Measurements from ENCODE around the gene CD55.
A peak's percentile ranks its signal among the peaks of the same experiment; 100 is the strongest.
"Not testable (repeated sequence)": the region's sequence is repeated elsewhere in the genome, so short reads cannot be mapped to it uniquely, and the experiment has no call there.

The CD55 gene

GRCh38 chr1:207316622-207317391, 4.7 kb upstream of the CD55 start:
- no peaks in the 10 kb centered on the region for H3K27me3 ChIP-seq (ENCODE audit: control insufficient read depth, insufficient read depth, low read length, poor library complexity, severe bottlenecking)
- no peaks in the 10 kb centered on the region for H3K9me3 ChIP-seq (ENCODE audit: control insufficient read depth, low read length)
- H3K4me3 ChIP-seq (ENCODE audit: insufficient read depth, low read depth, low read length) = no peak overlapping the region
- H3K36me3 ChIP-seq (ENCODE audit: control insufficient read depth, insufficient read depth, low read length) = no peaks in the 10 kb centered on the region
- no peaks in the 10 kb centered on the region for H3K4me1 ChIP-seq (ENCODE audit: control insufficient read depth, insufficient read depth, low read length)
- H3K27ac ChIP-seq (ENCODE audit: insufficient read depth, low read depth, low read length, poor library complexity, severe bottlenecking) = no peak overlapping the region
- WGBS, 2 experiments = 85 to 86% methylated on average over 5 of the region's 6 CpGs

DNA sequence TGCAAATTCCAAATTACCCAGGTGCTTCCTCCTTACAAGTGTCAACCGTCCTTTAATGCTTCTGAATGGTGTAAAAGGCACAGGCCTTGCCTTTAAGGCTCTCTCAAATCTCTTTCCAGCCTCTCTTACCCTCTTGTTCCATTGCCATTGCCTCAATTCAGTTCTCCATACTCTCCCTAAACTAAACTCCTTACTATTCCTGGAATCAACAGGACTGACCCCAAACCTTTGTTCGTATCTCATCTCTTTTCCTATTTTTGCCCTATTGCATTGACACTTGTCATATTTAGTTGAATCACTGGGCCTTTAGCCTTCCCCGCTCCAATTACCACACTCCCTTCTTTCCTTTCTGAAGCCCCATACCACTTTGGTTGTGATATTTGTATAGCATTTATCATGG, 3.9 kb upstream of the CD55 start:
- Histone ChIP-seq H3K9me3 (ENCODE audit: control insufficient read depth, low read length) (no peaks in the 10 kb centered on the region), H3K36me3 (ENCODE audit: control insufficient read depth, insufficient read depth, low read length) (no peaks in the 10 kb centered on the region), H3K27me3 (ENCODE audit: control insufficient read depth, insufficient read depth, low read length, poor library complexity, severe bottlenecking) (peaks cover 6% of the 10 kb centered on the region), H3K27ac (ENCODE audit: insufficient read depth, low read depth, low read length, poor library complexity, severe bottlenecking) (no peak overlapping the region), H3K4me3 (ENCODE audit: insufficient read depth, low read depth, low read length) (no peak overlapping the region), H3K4me1 (ENCODE audit: control insufficient read depth, insufficient read depth, low read length) (peaks cover 6% of the 10 kb centered on the region)
- WGBS, 2 experiments = 88 to 94% methylated on average over 2 to 3 of the region's 3 CpGs

- Histone ChIP-seq H3K4me3 (ENCODE audit: insufficient read depth, low read depth, low read length) (no peak overlapping the region), H3K9me3 (ENCODE audit: control insufficient read depth, low read length) (no peaks in the 10 kb centered on the region), H3K27ac (ENCODE audit: insufficient read depth, low read depth, low read length, poor library complexity, severe bottlenecking) (no peak overlapping the region), H3K27me3 (ENCODE audit: control insufficient read depth, insufficient read depth, low read length, poor library complexity, severe bottlenecking) (peaks cover 6% of the 10 kb centered on the region), H3K36me3 (ENCODE audit: control insufficient read depth, insufficient read depth, low read length) (no peaks in the 10 kb centered on the region), H3K4me1 (ENCODE audit: control insufficient read depth, insufficient read depth, low read length) (peaks cover 8% of the 10 kb centered on the region)
- 95 to 97% methylated on average over 2 to 3 of the region's 3 CpGs for WGBS, 2 experiments
Measured at GRCh38 chr1:207318072-207318619, 3.3 kb upstream of the CD55 start.

DNA sequence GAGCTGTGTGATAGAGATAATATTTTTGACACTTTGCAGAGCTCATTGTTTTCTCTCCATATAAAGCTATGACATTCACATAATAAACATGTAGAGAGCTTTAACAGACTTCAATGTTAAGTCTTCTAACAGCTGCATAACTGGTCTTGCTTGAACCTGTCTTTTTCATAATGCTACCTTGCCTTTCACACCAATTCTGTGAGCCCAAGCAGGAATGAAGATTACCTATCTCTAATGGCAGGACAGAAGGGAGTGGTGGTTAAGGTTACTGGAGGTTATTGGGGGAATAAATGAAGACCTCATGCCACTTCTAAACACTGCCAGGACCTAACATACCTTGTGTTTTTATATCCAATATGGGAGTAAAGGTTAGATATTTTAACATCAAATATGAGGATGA, 2.3 kb upstream of the CD55 start:
- peaks cover 6% of the 10 kb centered on the region for H3K27me3 ChIP-seq (ENCODE audit: control insufficient read depth, insufficient read depth, low read length, poor library complexity, severe bottlenecking)

DNA sequence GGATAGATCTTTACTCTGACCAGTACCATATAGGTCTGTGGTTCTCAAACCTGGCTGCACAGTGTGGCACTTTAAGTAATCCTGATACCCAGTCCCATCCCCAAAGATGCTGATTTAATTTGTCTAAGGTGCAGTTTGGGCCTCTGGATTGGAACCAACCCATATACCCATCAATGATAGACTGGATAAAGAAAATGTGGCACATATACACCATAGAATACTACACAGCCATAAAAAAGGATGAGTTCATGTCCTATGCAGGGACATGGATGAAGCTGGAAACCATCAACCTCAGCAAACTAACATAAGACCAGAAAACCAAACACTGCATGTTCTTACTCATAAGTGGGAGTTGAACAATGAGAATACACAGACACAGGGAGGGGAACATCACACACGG, 1.4 kb upstream of the CD55 start:
- not testable (repeated sequence) for H3K27ac ChIP-seq (ENCODE audit: insufficient read depth, low read depth, low read length, poor library complexity, severe bottlenecking); H3K27me3 ChIP-seq (ENCODE audit: control insufficient read depth, insufficient read depth, low read length, poor library complexity, severe bottlenecking); H3K4me3 ChIP-seq (ENCODE audit: insufficient read depth, low read depth, low read length); H3K9me3 ChIP-seq (ENCODE audit: control insufficient read depth, low read length); H3K36me3 ChIP-seq (ENCODE audit: control insufficient read depth, insufficient read depth, low read length); H3K4me1 ChIP-seq (ENCODE audit: control insufficient read depth, insufficient read depth, low read length)
- 71 to 90% methylated on average over 1 of the region's 1 CpG for WGBS, 2 experiments

More for the DNA sequence above, 2.3 kb upstream of the CD55 start:
- no peak overlapping the region for H3K27ac ChIP-seq (ENCODE audit: insufficient read depth, low read depth, low read length, poor library complexity, severe bottlenecking)
- no peaks in the 10 kb centered on the region for H3K36me3 ChIP-seq (ENCODE audit: control insufficient read depth, insufficient read depth, low read length)
- no peaks in the 10 kb centered on the region for H3K9me3 ChIP-seq (ENCODE audit: control insufficient read depth, low read length)
- peaks cover 8% of the 10 kb centered on the region for H3K4me1 ChIP-seq (ENCODE audit: control insufficient read depth, insufficient read depth, low read length)
- H3K4me3 ChIP-seq (ENCODE audit: insufficient read depth, low read depth, low read length) = no peak overlapping the region

DNA sequence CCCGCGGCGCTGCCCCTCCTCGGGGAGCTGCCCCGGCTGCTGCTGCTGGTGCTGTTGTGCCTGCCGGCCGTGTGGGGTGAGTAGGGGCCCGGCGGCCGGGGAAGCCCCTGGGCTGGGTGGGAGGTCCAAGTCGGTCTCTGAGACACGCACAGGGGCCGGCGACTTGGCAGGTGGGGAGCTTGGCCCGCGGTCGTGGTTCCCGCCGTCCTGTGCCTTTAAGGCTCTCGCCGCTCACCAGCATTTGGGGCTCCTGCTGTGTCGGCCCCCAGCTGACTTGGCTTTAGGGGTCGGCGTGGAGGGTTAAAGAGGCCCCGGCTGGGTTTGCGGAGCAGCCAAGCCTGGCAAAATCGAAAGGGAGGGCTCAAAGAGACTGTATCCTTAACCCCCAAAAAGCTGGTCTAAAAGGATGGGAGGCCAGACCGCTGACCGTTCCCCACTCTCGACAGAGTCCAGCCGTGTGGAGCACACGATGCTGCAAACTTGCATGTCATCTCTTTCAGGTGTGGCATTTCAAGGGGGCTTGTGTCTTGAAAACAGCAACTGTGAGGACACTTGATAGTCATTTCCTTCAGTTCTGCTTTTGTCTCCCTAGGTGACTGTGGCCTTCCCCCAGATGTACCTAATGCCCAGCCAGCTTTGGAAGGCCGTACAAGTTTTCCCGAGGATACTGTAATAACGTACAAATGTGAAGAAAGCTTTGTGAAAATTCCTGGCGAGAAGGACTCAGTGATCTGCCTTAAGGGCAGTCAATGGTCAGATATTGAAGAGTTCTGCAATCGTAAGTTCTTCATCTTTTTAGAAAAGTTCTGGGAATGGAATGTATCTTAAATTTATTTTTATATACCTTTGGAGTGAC, 540 bp downstream of the CD55 start:
- Histone ChIP-seq H3K4me3 (ENCODE audit: insufficient read depth, low read depth, low read length) (peak overlapping the region; percentile 71), H3K9me3 (ENCODE audit: control insufficient read depth, low read length) (no peaks in the 10 kb centered on the region), H3K4me1 (ENCODE audit: control insufficient read depth, insufficient read depth, low read length) (peaks cover 8% of the 10 kb centered on the region), H3K36me3 (ENCODE audit: control insufficient read depth, insufficient read depth, low read length) (no peaks in the 10 kb centered on the region), H3K27me3 (ENCODE audit: control insufficient read depth, insufficient read depth, low read length, poor library complexity, severe bottlenecking) (peaks cover 6% of the 10 kb centered on the region), H3K27ac (ENCODE audit: insufficient read depth, low read depth, low read length, poor library complexity, severe bottlenecking) (peak overlapping the region; percentile 81)
- WGBS, 2 experiments = 6% methylated on average over 37 of the region's 37 CpGs

- 90 to 98% methylated on average over 5 of the region's 5 CpGs for WGBS, 2 experiments
- H3K9me3 ChIP-seq (ENCODE audit: control insufficient read depth, low read length) = no peaks in the 10 kb centered on the region
- no peak overlapping the region for H3K27ac ChIP-seq (ENCODE audit: insufficient read depth, low read depth, low read length, poor library complexity, severe bottlenecking)
- H3K36me3 ChIP-seq (ENCODE audit: control insufficient read depth, insufficient read depth, low read length) = peaks cover 5% of the 10 kb centered on the region
- H3K4me3 ChIP-seq (ENCODE audit: insufficient read depth, low read depth, low read length) = no peak overlapping the region
- peaks cover 8% of the 10 kb centered on the region for H3K4me1 ChIP-seq (ENCODE audit: control insufficient read depth, insufficient read depth, low read length)
- peaks cover 6% of the 10 kb centered on the region for H3K27me3 ChIP-seq (ENCODE audit: control insufficient read depth, insufficient read depth, low read length, poor library complexity, severe bottlenecking)
Measured at GRCh38 chr1:207323425-207324225, 2.1 kb downstream of the CD55 start.

- no peaks in the 10 kb centered on the region for H3K4me1 ChIP-seq (ENCODE audit: control insufficient read depth, insufficient read depth, low read length)
- H3K36me3 ChIP-seq (ENCODE audit: control insufficient read depth, insufficient read depth, low read length) = peaks cover 5% of the 10 kb centered on the region
- H3K27ac ChIP-seq (ENCODE audit: insufficient read depth, low read depth, low read length, poor library complexity, severe bottlenecking) = no peak overlapping the region
- H3K27me3 ChIP-seq (ENCODE audit: control insufficient read depth, insufficient read depth, low read length, poor library complexity, severe bottlenecking) = no peaks in the 10 kb centered on the region
- no peak overlapping the region for H3K4me3 ChIP-seq (ENCODE audit: insufficient read depth, low read depth, low read length)
- H3K9me3 ChIP-seq (ENCODE audit: control insufficient read depth, low read length) = no peaks in the 10 kb centered on the region
Measured at GRCh38 chr1:207328004-207328403, 6.5 kb downstream of the CD55 start.

DNA sequence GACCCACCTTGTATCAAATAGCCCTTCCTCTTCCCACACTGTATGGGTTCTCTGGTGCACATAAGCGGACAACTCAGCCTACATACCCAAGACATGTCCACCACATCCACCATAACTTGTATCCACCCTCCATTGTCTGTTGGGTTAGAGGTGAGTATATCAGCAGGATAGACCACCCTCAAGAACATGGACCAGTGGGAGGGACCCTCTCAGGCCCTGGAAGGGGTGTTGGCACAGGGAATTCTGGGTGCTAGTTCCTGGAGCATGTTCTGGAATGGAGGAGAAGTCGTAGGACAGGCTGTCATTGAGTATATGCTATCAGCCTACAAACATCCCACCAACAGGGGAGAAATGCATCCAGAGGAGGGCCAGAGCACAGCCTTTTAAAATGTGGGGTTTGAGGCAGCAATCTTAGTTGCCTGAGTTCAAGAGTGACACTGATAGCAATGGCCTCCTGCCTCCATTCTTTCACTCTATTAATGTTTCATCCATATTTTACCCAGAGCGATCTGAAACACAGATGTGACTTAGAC, 7.5 kb downstream of the CD55 start:
- H3K36me3 ChIP-seq (ENCODE audit: control insufficient read depth, insufficient read depth, low read length) = peaks cover 5% of the 10 kb centered on the region
- H3K9me3 ChIP-seq (ENCODE audit: control insufficient read depth, low read length) = no peaks in the 10 kb centered on the region
- H3K4me3 ChIP-seq (ENCODE audit: insufficient read depth, low read depth, low read length) = no peak overlapping the region
- WGBS, 2 experiments = 95 to 100% methylated on average over 2 to 3 of the region's 3 CpGs
- H3K4me1 ChIP-seq (ENCODE audit: control insufficient read depth, insufficient read depth, low read length) = no peaks in the 10 kb centered on the region
- H3K27ac ChIP-seq (ENCODE audit: insufficient read depth, low read depth, low read length, poor library complexity, severe bottlenecking) = no peak overlapping the region
- no peaks in the 10 kb centered on the region for H3K27me3 ChIP-seq (ENCODE audit: control insufficient read depth, insufficient read depth, low read length, poor library complexity, severe bottlenecking)
